Measurements from ENCODE around the gene GPSM1.

GPSM1 gene

GRCh38 chr9:136327304-136327974 lies at the start of gene GPSM1:
Gene GPSM1 (plus strand): TSS chr9:136327539. CDS start chr9:136327696, 157 bp downstream.
- peak; percentile 70 for DNase-seq

GRCh38 chr9:136277746-136278145 lies 49.6 kb upstream of the GPSM1 start:
- DNase-seq, result no peak

GRCh38 chr9:136278221-136278620 lies 49.1 kb upstream of the GPSM1 start:
- no peak for DNase-seq

- no peak for DNase-seq
These were observed 48.4 kb upstream of the GPSM1 start for GRCh38 chr9:136278894-136279293.

- no peak for DNase-seq
These were observed 47.9 kb upstream of the GPSM1 start for GRCh38 chr9:136279471-136279870.

GRCh38 chr9:136280535-136281315 lies 46.6 kb upstream of the GPSM1 start:
- no peak for DNase-seq

- DNase-seq, result no peak
These were observed 45.7 kb upstream of the GPSM1 start for GRCh38 chr9:136281421-136282271.

- DNase-seq, result no peak
These were observed 45.0 kb upstream of the GPSM1 start for GRCh38 chr9:136282272-136282861.

- peak; percentile 91 for DNase-seq
These were observed 43.8 kb upstream of the GPSM1 start for GRCh38 chr9:136283291-136284235.

GRCh38 chr9:136284311-136284710 lies 43.0 kb upstream of the GPSM1 start:
- DNase-seq, result no peak

GRCh38 chr9:136284951-136285350 lies 42.4 kb upstream of the GPSM1 start:
- DNase-seq, result no peak

- DNase-seq, result no peak
These were observed 41.6 kb upstream of the GPSM1 start for GRCh38 chr9:136285501-136286358.

GRCh38 chr9:136286359-136286986 lies 40.9 kb upstream of the GPSM1 start:
- no peak for DNase-seq

- no peak for DNase-seq
These were observed 40.4 kb upstream of the GPSM1 start for GRCh38 chr9:136286987-136287379.

GRCh38 chr9:136287960-136288753 lies 39.2 kb upstream of the GPSM1 start:
- no peak for DNase-seq

- DNase-seq, result no peak
These were observed 37.5 kb upstream of the GPSM1 start for GRCh38 chr9:136289651-136290507.

GRCh38 chr9:136290508-136291000 lies 36.8 kb upstream of the GPSM1 start:
- no peak for DNase-seq

GRCh38 chr9:136291306-136292025 lies 35.9 kb upstream of the GPSM1 start:
- no peak for DNase-seq

Measured in activated CD8-positive, alpha-beta memory T cell treated with anti-CD3 and anti-CD28 coated beads for 24 hours (primary cell).